GM19351 (cell line): Measurements from ENCODE around the gene RTN4.
"Not testable (repeated sequence)": the region's sequence is repeated elsewhere in the genome, so short reads cannot be mapped to it uniquely, and the experiment has no call there.

Experiments used
- ATAC-seq: cut with Tn5 transposase; IDR thresholded peaks from one replicate; pipeline ENCODE4 v1.9.1; 2021; ENCODE audit warnings: mild to moderate bottlenecking, moderate library complexity; ENCODE audit not compliant: unreplicated experiment

RTN4 gene

GRCh38 chr2:55011831-55012671 is 38.2 kb downstream of the RTN4 start:
- ATAC-seq: no peak

GRCh38 chr2:55010915-55011314 is 39.3 kb downstream of the RTN4 start:
- ATAC-seq: no peak

- ATAC-seq: peak; percentile 96
Measured at GRCh38 chr2:55010149-55010591, 40.1 kb downstream of the RTN4 start.

- ATAC-seq: peak; percentile 10
Measured at GRCh38 chr2:55009277-55010060, 40.8 kb downstream of the RTN4 start.

GRCh38 chr2:55006306-55006705 is 43.9 kb downstream of the RTN4 start:
- no peak for ATAC-seq

- no peak for ATAC-seq
Measured at GRCh38 chr2:55003706-55004639, 46.3 kb downstream of the RTN4 start.

GRCh38 chr2:55001716-55002115 is 48.5 kb downstream of the RTN4 start:
- ATAC-seq: no peak

- no peak for ATAC-seq
Measured at GRCh38 chr2:55000341-55000740, 49.9 kb downstream of the RTN4 start.

GRCh38 chr2:54999182-54999581 is 51.1 kb downstream of the RTN4 start:
- ATAC-seq: peak; percentile 56

- no peak for ATAC-seq
Measured at GRCh38 chr2:54997826-54998225, 52.4 kb downstream of the RTN4 start.

- no peak for ATAC-seq
Measured at GRCh38 chr2:54995553-54995952, 54.7 kb downstream of the RTN4 start.

- ATAC-seq: not testable (repeated sequence)
Measured at GRCh38 chr2:54990694-54991093, 59.6 kb downstream of the RTN4 start.

- no peak for ATAC-seq
Measured at GRCh38 chr2:54988612-54989011, 61.6 kb downstream of the RTN4 start.

- ATAC-seq: no peak
Measured at GRCh38 chr2:54986264-54986663, 64.0 kb downstream of the RTN4 start.

GRCh38 chr2:54984476-54984875 is 65.8 kb downstream of the RTN4 start:
- no peak for ATAC-seq

- no peak for ATAC-seq
Measured at GRCh38 chr2:54983345-54984220, 66.7 kb downstream of the RTN4 start.

GRCh38 chr2:54981385-54981784 is 68.9 kb downstream of the RTN4 start:
- ATAC-seq: no peak

GRCh38 chr2:54979321-54980044 is 70.8 kb downstream of the RTN4 start:
- ATAC-seq: no peak

- ATAC-seq: peak; percentile 85
Measured at GRCh38 chr2:54977149-54977548, 73.1 kb downstream of the RTN4 start.
